Gastrocnemius medialis (tissue), 4 donors: Measurements from ENCODE around the gene CNIH3. TPM values are rescaled to one million over a fixed set of nuclear protein-coding genes. Genes with fewer than 3 reads are reported as not detected.

Experiments used
- ATAC-seq, 2 donors: fragments of 150-250 bp; one replicate each; pipeline ENCODE4 v1.9.1; 2016
- DNase-seq, 2 donors: peaks; one replicate each; pipeline ENCODE4 v3.0.0-alpha.2; 2019
- H3K27ac ChIP-seq, 4 donors: fragments of 200-600 bp; sonication (generic); 1 replicate in 1 of 4; 2 replicates in 3 of 4; pipeline ENCODE4 v1.5.1; 2016 to 2018; ENCODE audit warnings: mild to moderate bottlenecking in 2 of 4, moderate library complexity in 1 of 4
- H3K27me3 ChIP-seq, 3 donors: fragments of 200-600 bp; sonication (generic) in 2 of 3; 1 replicate in 1 of 3; 2 replicates in 2 of 3; pipeline versions ENCODE4 v1.5.1 to v1.6.0; 2016 to 2019; ENCODE audit warnings: mild to moderate bottlenecking in 1 of 3, moderate library complexity in 1 of 3
- H3K36me3 ChIP-seq, 2 donors: fragments of 200-600 bp; sonication (generic) in 1 of 2; one replicate each; pipeline ENCODE4 v1.5.1; 2017 to 2018
- H3K4me1 ChIP-seq, 2 donors: fragments of 200-600 bp; sonication (generic) in 1 of 2; one replicate each; pipeline ENCODE4 v1.5.1; 2016 to 2017; ENCODE audit warnings: mild to moderate bottlenecking in 2 of 2
- H3K4me3 ChIP-seq, 4 donors: fragments of 200-600 bp; sonication (generic) in 3 of 4; 1 replicate in 1 of 4; 2 replicates in 3 of 4; pipeline ENCODE4 v1.5.1; 2016 to 2019; ENCODE audit warnings: mild to moderate bottlenecking in 2 of 4
- H3K9me3 ChIP-seq, 3 donors: fragments of 200-600 bp; sonication (generic) in 2 of 3; 1 replicate in 1 of 3; 2 replicates in 2 of 3; pipeline ENCODE4 v1.5.1; 2016 to 2019
- CTCF ChIP-seq, 5 experiments: fragments of 450-650 bp in 3 of 5; fragments of 200-600 bp in 2 of 5; sonication (generic) in 2 of 5; IDR thresholded peaks in 4 of 5; conservative IDR thresholded peaks in 1 of 5; 1 replicate in 4 of 5; 2 replicates in 1 of 5; pipeline ENCODE4 v1.5.1; 2016 to 2019; ENCODE audit warnings: antibody characterized with exemption in 5 of 5, mild to moderate bottlenecking in 3 of 5, moderate library complexity in 3 of 5
- POLR2A ChIP-seq, 2 donors: fragments of 450-650 bp; IDR thresholded peaks; one replicate each; pipeline ENCODE4 v1.6.1; 2017; ENCODE audit warnings: antibody characterized with exemption in 2 of 2, mild to moderate bottlenecking in 2 of 2, moderate library complexity in 2 of 2
- in situ Hi-C, 4 donors: fragments of 200-750 bp; cut with MboI; loops; one replicate each; pipeline versions ENCODE4 v1.15.0 to v1.8.0; 2017; ENCODE audit warnings: low sequenced_read_pairs in 4 of 4
- intact Hi-C: fragments of 100-400 bp; cut with DNase I; formaldehyde crosslinking; loops from one replicate; pipeline ENCODE4 v1.15.1; 2023; ENCODE audit warnings: low total_unique reads
- total RNA-seq, 4 donors: library from RNA; depleted of rRNA; stranded (reverse); fragments of >200 nt; gene quantifications; one replicate each; pipeline versions ENCODE4 v1.1.0 to v1.2.3, GENCODE V29; 2016

Gene CNIH3
- total RNA-seq, 4 donors from 2014 or later = 0.95 to 1.6 (median 1.5) TPM; not detected in 1

- intact Hi-C loops = no loop called here
- no peak for DNase-seq
- no peaks in the 10 kb centered on the region for H3K4me1 ChIP-seq
Measured at GRCh38 chr1:224594851-224595250, 21.3 kb upstream of the CNIH3 start.

GRCh38 chr1:224605482-224606181, 10.5 kb upstream of the CNIH3 start:
- no peak overlapping the region for H3K4me3 ChIP-seq
- DNase-seq = no peak
- peaks cover 0 to 9% of the 10 kb centered on the region in 2 donors for H3K4me1 ChIP-seq
- H3K27me3 ChIP-seq = no peaks in the 10 kb centered on the region
- no peak overlapping the region for H3K27ac ChIP-seq
- no peak for TF ChIP-seq POLR2A (IDR thresholded peaks at IDR 0.05)
- no peak for TF ChIP-seq CTCF (IDR thresholded peaks at IDR 0.05 in 4 of 5, conservative IDR thresholded peaks at IDR 0.05 in 1 of 5)
- H3K9me3 ChIP-seq = no peaks in the 10 kb centered on the region
- intact Hi-C loops = no loop called here
- ATAC-seq = no peak
- in situ Hi-C loops = no loop called here
- no peaks in the 10 kb centered on the region for H3K36me3 ChIP-seq

More at GRCh38 chr1:224594851-224595250, 21.3 kb upstream of the CNIH3 start:
- Histone ChIP-seq H3K9me3 (no peaks in the 10 kb centered on the region), H3K4me3 (no peak overlapping the region), H3K27ac (no peak overlapping the region), H3K27me3 (no peaks in the 10 kb centered on the region), H3K36me3 (no peaks in the 10 kb centered on the region)
- no peak for ATAC-seq
- TF ChIP-seq CTCF (IDR thresholded peaks at IDR 0.05 in 4 of 5, conservative IDR thresholded peaks at IDR 0.05 in 1 of 5) = no peak
- TF ChIP-seq POLR2A (IDR thresholded peaks at IDR 0.05) = no peak
- in situ Hi-C loops = no loop called here

GRCh38 chr1:224607188-224608148, 8.6 kb upstream of the CNIH3 start:
- no peak for ATAC-seq
- in situ Hi-C loops = no loop called here

GRCh38 chr1:224609333-224609732, 6.8 kb upstream of the CNIH3 start:
- Histone ChIP-seq H3K4me1 (peaks cover 0 to 9% of the 10 kb centered on the region in 2 donors), H3K36me3 (no peaks in the 10 kb centered on the region), H3K27ac (no peak overlapping the region), H3K4me3 (no peak overlapping the region), H3K9me3 (no peaks in the 10 kb centered on the region), H3K27me3 (no peaks in the 10 kb centered on the region)
- DNase-seq = no peak
- in situ Hi-C loops = no loop called here
- no peak for TF ChIP-seq CTCF (IDR thresholded peaks at IDR 0.05 in 4 of 5, conservative IDR thresholded peaks at IDR 0.05 in 1 of 5)
- no peak for TF ChIP-seq POLR2A (IDR thresholded peaks at IDR 0.05)
- peak; percentile 72 to 81 for ATAC-seq
- intact Hi-C loops = no loop called here

More at GRCh38 chr1:224607188-224608148, 8.6 kb upstream of the CNIH3 start:
- H3K9me3 ChIP-seq = no peaks in the 10 kb centered on the region
- H3K27me3 ChIP-seq = no peaks in the 10 kb centered on the region
- intact Hi-C loops = no loop called here
- TF ChIP-seq POLR2A (IDR thresholded peaks at IDR 0.05) = no peak
- peaks cover 0 to 9% of the 10 kb centered on the region in 2 donors for H3K4me1 ChIP-seq
- H3K27ac ChIP-seq = no peak overlapping the region
- no peak overlapping the region for H3K4me3 ChIP-seq
- DNase-seq = no peak
- no peaks in the 10 kb centered on the region for H3K36me3 ChIP-seq

- no peak overlapping the region for H3K27ac ChIP-seq
- TF ChIP-seq POLR2A (IDR thresholded peaks at IDR 0.05) (no peak), CTCF (IDR thresholded peaks at IDR 0.05 in 4 of 5, conservative IDR thresholded peaks at IDR 0.05 in 1 of 5) (no peak)
- no peaks in the 10 kb centered on the region for H3K36me3 ChIP-seq
- H3K4me3 ChIP-seq = no peak overlapping the region
- in situ Hi-C loops = no loop called here
- intact Hi-C loops = no loop called here
- ATAC-seq (no peak), DNase-seq (no peak)
- peaks cover 5 to 15% (median 10%) of the 10 kb centered on the region in 3 donors for H3K27me3 ChIP-seq
- peaks cover 17% of the 10 kb centered on the region in 2 donors for H3K4me1 ChIP-seq
- H3K9me3 ChIP-seq = no peaks in the 10 kb centered on the region
Measured at GRCh38 chr1:224612246-224612645, 3.9 kb upstream of the CNIH3 start.
